DOHH2 (cell line): Measurements from ENCODE around the gene TC2N.

Source experiments
- H3F3A ChIP-seq: fragments of 200-600 bp; sonication (generic), shearing (Covaris generic); 2 replicates; pipeline ENCODE4 v1.6.0; 2016; ENCODE audit warnings: antibody characterized with exemption, mild to moderate bottlenecking; ENCODE audit not compliant: control insufficient read depth, insufficient read depth
- H3K27ac ChIP-seq: fragments of 200-600 bp; sonication (generic); 2 replicates; pipeline ENCODE4 v1.5.1; 2014; ENCODE audit warnings: low read depth, mild to moderate bottlenecking, low read length, moderate library complexity
- H3K27me3 ChIP-seq: fragments of 200-600 bp; sonication (generic); 2 replicates; pipeline ENCODE4 v1.6.1; 2014; ENCODE audit warnings: mild to moderate bottlenecking, low read length, mixed read lengths; ENCODE audit not compliant: control insufficient read depth
- H3K36me3 ChIP-seq: fragments of 200-600 bp; sonication (generic); 2 replicates; pipeline ENCODE4 v1.6.1; 2014; ENCODE audit warnings: mild to moderate bottlenecking, low read length, moderate library complexity, mixed read lengths; ENCODE audit not compliant: control insufficient read depth
- H3K4me1 ChIP-seq: fragments of 200-600 bp; sonication (generic); 2 replicates; pipeline ENCODE4 v1.6.1; 2014; ENCODE audit warnings: mild to moderate bottlenecking, low read length, mixed read lengths; ENCODE audit not compliant: control insufficient read depth
- H3K4me2 ChIP-seq: fragments of 200-600 bp; sonication (generic); 2 replicates; pipeline ENCODE4 v1.6.0; 2014; ENCODE audit warnings: mild to moderate bottlenecking, low read length, moderate library complexity
- H3K4me3 ChIP-seq: fragments of 200-600 bp; sonication (generic); 2 replicates; pipeline ENCODE4 v1.5.1; 2014; ENCODE audit warnings: mild to moderate bottlenecking, low read length, mixed read lengths
- H3K79me2 ChIP-seq: fragments of 200-600 bp; sonication (generic); 2 replicates; pipeline ENCODE4 v1.6.1; 2014; ENCODE audit warnings: mild to moderate bottlenecking, low read length, mixed read lengths; ENCODE audit not compliant: control insufficient read depth
- H3K9me2 ChIP-seq: fragments of 200-600 bp; sonication (generic); replicated peaks from 2 replicates; pipeline ENCODE4 v1.6.1; 2014; ENCODE audit warnings: mild to moderate bottlenecking, low read length, mixed read lengths; ENCODE audit not compliant: control insufficient read depth
- H3K9me3 ChIP-seq: fragments of 200-600 bp; sonication (generic); 2 replicates; pipeline ENCODE4 v1.6.1; 2014; ENCODE audit warnings: antibody characterized with exemption, low read length, mixed read lengths; ENCODE audit not compliant: control insufficient read depth, insufficient read depth
- H4K20me1 ChIP-seq: fragments of 200-600 bp; sonication (generic); 2 replicates; pipeline ENCODE4 v1.6.0; 2014; ENCODE audit warnings: low read depth, mild to moderate bottlenecking, antibody characterized with exemption, low read length, moderate library complexity; ENCODE audit not compliant: control insufficient read depth, insufficient read depth
- CTCF ChIP-seq: fragments of 200-600 bp; sonication (generic); IDR thresholded peaks from one replicate; pipeline ENCODE4 v1.5.1; 2014; ENCODE audit warnings: antibody characterized with exemption, mild to moderate bottlenecking, low read depth, low read length; ENCODE audit not compliant: poor library complexity, severe bottlenecking
- EZH2phosphoT487 ChIP-seq: fragments of 200-600 bp; sonication (generic); IDR thresholded peaks from 2 replicates; pipeline ENCODE4 v1.6.1; 2017; ENCODE audit warnings: borderline replicate concordance, mild to moderate bottlenecking, antibody characterized with exemption, low read length, moderate library complexity, mixed read lengths

TC2N gene

GRCh38 chr14:91831337-91831736, 36.0 kb downstream of the TC2N start:
- Histone ChIP-seq H3K27ac (no peak overlapping the region), H3K4me2 (no peak overlapping the region), H3K4me1 (peaks cover 7% of the 10 kb centered on the region), H3K79me2 (no peaks in the 10 kb centered on the region), H3K9me3 (no peaks in the 10 kb centered on the region), H3K36me3 (no peaks in the 10 kb centered on the region), H3K27me3 (peaks cover 30% of the 10 kb centered on the region), H3K4me3 (no peak overlapping the region), H3K9me2 (no peaks in the 10 kb centered on the region), H3F3A (0 out of 2 replicates have a peak, but pooled peaks cover 5% of the 10 kb centered on the region), H4K20me1 (no peaks in the 10 kb centered on the region)
- no peak for TF ChIP-seq EZH2phosphoT487
- TF ChIP-seq CTCF = no peak

- Histone ChIP-seq H3K4me3 (no peak overlapping the region), H3K36me3 (no peaks in the 10 kb centered on the region), H4K20me1 (no peaks in the 10 kb centered on the region), H3K79me2 (no peaks in the 10 kb centered on the region), H3K4me2 (peak overlapping the region; percentile 25; the same call in 1 of the 2 replicates), H3F3A (0 out of 2 replicates have a peak, but pooled peaks cover 5% of the 10 kb centered on the region), H3K9me3 (no peaks in the 10 kb centered on the region), H3K27ac (no peak overlapping the region), H3K4me1 (peaks cover 7% of the 10 kb centered on the region), H3K27me3 (peaks cover 24% of the 10 kb centered on the region), H3K9me2 (no peaks in the 10 kb centered on the region)
- TF ChIP-seq EZH2phosphoT487 = no peak
- TF ChIP-seq CTCF = no peak
Observed at GRCh38 chr14:91830777-91831176, 36.6 kb downstream of the TC2N start.

GRCh38 chr14:91829511-91829910, 37.8 kb downstream of the TC2N start:
- Histone ChIP-seq H3K4me1 (peaks cover 7% of the 10 kb centered on the region), H3K27ac (no peak overlapping the region), H3K4me2 (no peak overlapping the region), H3K4me3 (no peak overlapping the region), H3K79me2 (no peaks in the 10 kb centered on the region), H3K27me3 (peaks cover 12% of the 10 kb centered on the region), H3K9me3 (no peaks in the 10 kb centered on the region), H3F3A (no peaks in the 10 kb centered on the region), H3K36me3 (no peaks in the 10 kb centered on the region), H3K9me2 (no peaks in the 10 kb centered on the region), H4K20me1 (no peaks in the 10 kb centered on the region)
- no peak for TF ChIP-seq EZH2phosphoT487
- no peak for TF ChIP-seq CTCF

- Histone ChIP-seq H3K27ac (no peak overlapping the region), H3K4me1 (peaks cover 10% of the 10 kb centered on the region), H3K36me3 (no peaks in the 10 kb centered on the region), H4K20me1 (no peaks in the 10 kb centered on the region), H3K4me2 (no peak overlapping the region), H3K9me3 (no peaks in the 10 kb centered on the region), H3K27me3 (0 out of 2 replicates have a peak, but pooled peaks cover 5% of the 10 kb centered on the region), H3K4me3 (no peak overlapping the region), H3K9me2 (no peaks in the 10 kb centered on the region), H3F3A (no peaks in the 10 kb centered on the region), H3K79me2 (no peaks in the 10 kb centered on the region)
- no peak for TF ChIP-seq EZH2phosphoT487
- no peak for TF ChIP-seq CTCF
Observed at GRCh38 chr14:91827746-91828145, 39.6 kb downstream of the TC2N start.
